Measurements from ENCODE around the gene LAMB3. TPM values are rescaled to one million over a fixed set of nuclear protein-coding genes. Genes with fewer than 3 reads are reported as not detected.
A peak's percentile ranks its signal among the peaks of the same experiment; 100 is the strongest.

LAMB3 gene
- total and polyA plus RNA-seq, 12 donors: 1.6 to 6.0 (median 3.7) TPM

- H3K27me3 ChIP-seq: peaks cover 0 to 43% (median 0%) of the 10 kb centered on the region in 7 donors
- 0 to 2% methylated on average over 34 of the region's 34 CpGs for WGBS, 2 donors
- intact Hi-C loops (cut with DNase I): loop anchor here in 6 of 10 donors (2.0 to 5.0 kb wide), 2 partner anchors 33 kb away; no protein-coding TSS in a partner anchor
- peak in 1 of 2 donors; percentile 56 for DNase-seq
- H3K4me3 ChIP-seq: peak overlapping the region; percentile 30 to 77 (median 64)
- peak overlapping the region; percentile 41 to 93 (median 82) for H3K27ac ChIP-seq
- ATAC-seq: peak; percentile 18 to 74 (median 60)
- H3K9me3 ChIP-seq: peaks cover 0 to 12% (median 0%) of the 10 kb centered on the region in 11 donors
- peaks cover 8 to 47% (median 33%) of the 10 kb centered on the region in 9 donors for H3K4me1 ChIP-seq
- peak in 4 of 9 donors; percentile 7 to 20 (median 11) for TF ChIP-seq CTCF (IDR thresholded peaks at IDR 0.05)
- no peaks in the 10 kb centered on the region for H3K36me3 ChIP-seq
Measured at GRCh38 chr1:209675565-209676154, 23.4 kb upstream of the LAMB3 start.

- 2 to 3% methylated on average over 46 to 47 of the region's 47 CpGs for WGBS, 2 donors
- peaks cover 8 to 52% (median 33%) of the 10 kb centered on the region in 9 donors for H3K4me1 ChIP-seq
Measured at GRCh38 chr1:209674957-209675564, 22.8 kb upstream of the LAMB3 start, which contains the start of gene G0S2. Gene G0S2, plus strand, starts transcription at chr1:209675412. Its CDS starts 273 bp downstream, at chr1:209675685.

GRCh38 chr1:209673631-209674417 lies 21.6 kb upstream of the LAMB3 start:
- Histone ChIP-seq H3K27ac (peak overlapping the region in 9 of 10 donors; percentile 40 to 93 (median 82)), H3K36me3 (no peaks in the 10 kb centered on the region), H3K9me3 (peaks cover 0 to 12% (median 0%) of the 10 kb centered on the region in 11 donors), H3K4me3 (peak overlapping the region in 1 of 10 donors; percentile 63), H3K4me1 (peaks cover 8 to 52% (median 33%) of the 10 kb centered on the region in 9 donors), H3K27me3 (peaks cover 0 to 26% (median 0%) of the 10 kb centered on the region in 7 donors)
- DNase-seq: no peak
- peak in 2 of 8 donors; percentile 2 to 32 for ATAC-seq
- WGBS, 2 donors: 49 to 55% methylated on average over 7 of the region's 7 CpGs
- intact Hi-C loops (cut with DNase I): loop anchor here in 2 of 10 donors (2.0 kb wide), 1 partner anchor 31 kb away; no protein-coding TSS in a partner anchor
- no peak for TF ChIP-seq CTCF (IDR thresholded peaks at IDR 0.05)

More at GRCh38 chr1:209674957-209675564, 22.8 kb upstream of the LAMB3 start, which contains the start of gene G0S2:
- intact Hi-C loops (cut with DNase I): loop anchor here in 6 of 10 donors (2.0 to 5.0 kb wide), 2 partner anchors 32 to 33 kb away; no protein-coding TSS in a partner anchor
- Histone ChIP-seq H3K27me3 (peaks cover 0 to 37% (median 0%) of the 10 kb centered on the region in 7 donors), H3K9me3 (peaks cover 0 to 12% (median 0%) of the 10 kb centered on the region in 11 donors), H3K4me3 (peak within 1 kb of the TSS; percentile 30 to 77 (median 64)), H3K36me3 (no peaks in the 10 kb centered on the region), H3K27ac (peak within 1 kb of the TSS; percentile 41 to 93 (median 82))
- DNase-seq (peak; percentile 81 to 86), ATAC-seq (peak; percentile 85 to 95 (median 93))
- no peak for TF ChIP-seq CTCF (IDR thresholded peaks at IDR 0.05)

Data from heart right ventricle (tissue), 16 donors.